ENCODE measurements around the gene AK9.

AK9 gene

DNA sequence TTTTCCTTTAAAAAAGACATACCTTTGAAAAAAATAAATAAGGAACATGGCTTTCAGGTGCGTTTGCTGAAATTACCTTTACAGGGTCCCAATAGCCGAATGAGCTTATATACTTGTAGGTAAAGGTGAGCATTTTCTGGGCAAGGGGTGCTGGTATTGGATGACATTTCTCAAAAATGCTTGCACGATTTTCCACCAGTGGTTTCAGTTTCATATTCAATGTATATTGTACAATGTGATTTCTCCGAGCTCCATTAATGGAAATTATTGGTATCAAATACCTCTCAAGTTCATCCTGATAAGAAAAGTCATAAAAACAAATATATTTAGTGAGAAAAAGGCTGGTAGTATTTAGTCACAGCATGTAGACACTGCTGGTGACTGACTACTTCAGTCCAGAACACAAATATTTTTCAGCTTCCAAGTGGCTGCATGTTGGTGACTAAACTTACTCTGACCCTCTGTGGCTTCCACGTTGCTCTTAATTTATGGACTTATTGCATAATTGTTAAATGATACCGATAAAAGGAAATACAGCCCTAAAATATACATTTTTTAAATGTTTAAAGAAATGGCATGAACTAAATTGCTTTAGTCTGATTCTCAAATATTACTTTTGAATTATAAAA is 175.1 kb downstream of the AK9 start:
- H3K4me3 ChIP-seq (ENCODE audit: low read depth, low read length) = no peak overlapping the region

DNA sequence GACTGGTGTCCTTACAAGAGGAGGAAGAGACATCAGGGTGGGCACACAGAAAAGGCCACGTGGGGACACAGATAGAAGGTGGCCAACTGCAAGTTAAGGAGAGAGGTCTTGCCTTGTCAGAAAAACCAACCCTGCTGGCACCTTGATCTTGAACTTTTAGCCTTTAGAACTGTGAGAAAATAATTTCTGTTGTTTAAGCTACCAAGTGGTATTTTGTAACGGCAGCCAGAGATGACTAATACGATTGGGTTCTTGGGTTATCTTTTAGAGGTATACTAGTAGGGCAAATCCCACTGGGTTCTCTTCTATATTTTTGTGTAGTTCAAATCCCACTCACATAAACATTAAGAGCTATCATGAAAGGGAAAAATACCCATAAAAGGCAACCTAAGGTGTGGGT is 176.1 kb downstream of the AK9 start:
- no peak overlapping the region for H3K4me3 ChIP-seq (ENCODE audit: low read depth, low read length)

DNA sequence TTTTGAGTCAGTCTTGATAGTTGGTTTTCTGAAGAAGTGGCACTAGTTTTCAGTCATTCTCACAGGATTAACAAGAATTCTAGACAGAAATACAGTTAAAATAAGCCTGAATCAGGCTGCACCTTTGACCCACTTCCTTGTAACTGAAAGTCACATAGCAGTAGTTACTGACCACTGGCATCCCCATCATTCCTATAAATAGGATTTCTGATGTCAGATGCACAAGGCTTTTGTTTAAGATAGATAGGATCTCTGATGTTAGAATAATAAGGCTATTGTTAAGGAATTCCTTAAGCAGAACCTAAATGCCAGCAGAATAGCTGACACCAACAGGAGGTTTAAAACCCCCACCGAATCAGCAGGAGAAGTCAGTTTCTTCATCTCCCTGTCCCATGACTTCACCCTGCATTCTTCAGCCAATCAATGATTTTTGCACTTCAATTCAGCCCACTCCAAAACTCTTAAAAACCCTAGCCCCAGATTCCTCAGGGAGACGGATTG is 177.4 kb downstream of the AK9 start:
- H3K4me3 ChIP-seq (ENCODE audit: low read depth, low read length) = no peak overlapping the region

DNA sequence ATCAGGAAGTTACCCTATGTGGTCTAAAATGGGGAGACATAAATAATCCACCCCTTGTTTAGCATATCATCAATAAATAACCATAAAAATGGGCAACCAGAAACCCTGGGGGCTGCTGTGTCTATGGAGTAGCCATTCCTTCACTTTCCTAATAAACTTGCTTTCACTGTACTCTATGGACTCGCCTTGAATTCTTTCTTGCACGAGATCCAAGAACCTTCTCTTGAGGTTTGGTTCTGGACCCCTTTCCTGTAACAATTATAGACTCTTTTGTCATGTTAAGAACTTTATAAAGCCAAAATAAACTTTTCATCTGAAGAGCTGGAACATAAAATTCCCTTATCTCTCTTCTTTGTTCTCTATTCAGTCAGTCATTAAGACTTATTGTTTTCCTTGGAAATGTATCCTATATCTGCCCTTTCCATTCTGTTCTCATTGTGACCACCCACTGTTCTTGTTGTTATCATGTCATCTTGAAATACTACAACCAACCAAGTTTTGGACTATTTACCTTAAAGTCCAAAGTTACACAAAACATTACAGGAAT is 178.7 kb downstream of the AK9 start:
- no peak overlapping the region for H3K4me3 ChIP-seq (ENCODE audit: low read depth, low read length)

DNA sequence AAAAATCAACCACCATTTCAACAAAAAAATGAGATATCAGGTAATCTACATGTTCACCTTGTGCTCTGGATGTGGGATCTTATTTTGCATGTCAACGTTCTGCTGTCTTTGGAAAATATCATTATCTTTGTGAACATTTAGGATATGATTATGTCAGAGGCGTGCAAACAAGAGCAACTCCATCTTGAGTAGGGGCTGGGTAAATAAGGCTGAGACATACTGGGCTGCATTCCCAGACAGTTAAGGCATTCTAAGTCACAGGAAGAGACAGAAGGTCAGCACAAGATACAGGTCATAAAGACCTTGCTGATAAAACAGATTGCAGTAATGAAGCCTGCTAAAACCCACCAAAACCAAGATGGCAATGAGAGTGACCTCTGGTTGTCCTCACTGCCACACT is 179.2 kb downstream of the AK9 start:
- no peak overlapping the region for H3K4me3 ChIP-seq (ENCODE audit: low read depth, low read length)

DNA sequence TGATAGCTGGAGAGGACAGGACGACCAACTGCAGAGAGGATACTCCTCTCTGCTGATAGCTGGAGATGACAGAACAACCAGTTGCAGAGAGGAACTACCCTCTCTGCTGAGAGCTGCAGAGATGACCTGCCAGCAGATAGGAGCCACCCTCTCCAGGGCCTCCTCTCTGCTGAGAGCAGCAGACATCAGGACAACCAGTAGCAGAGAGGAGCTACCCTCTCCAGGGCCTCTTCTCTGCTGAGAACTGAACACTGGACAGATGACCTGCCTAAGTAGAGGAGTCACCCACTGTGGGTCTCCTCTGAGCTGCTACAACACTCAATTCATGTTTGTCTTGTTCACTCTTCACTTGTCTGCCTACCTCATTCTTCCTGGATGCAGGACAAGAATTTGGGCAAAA is 180.6 kb downstream of the AK9 start:
- no peak overlapping the region for H3K4me3 ChIP-seq (ENCODE audit: low read depth, low read length)

DNA sequence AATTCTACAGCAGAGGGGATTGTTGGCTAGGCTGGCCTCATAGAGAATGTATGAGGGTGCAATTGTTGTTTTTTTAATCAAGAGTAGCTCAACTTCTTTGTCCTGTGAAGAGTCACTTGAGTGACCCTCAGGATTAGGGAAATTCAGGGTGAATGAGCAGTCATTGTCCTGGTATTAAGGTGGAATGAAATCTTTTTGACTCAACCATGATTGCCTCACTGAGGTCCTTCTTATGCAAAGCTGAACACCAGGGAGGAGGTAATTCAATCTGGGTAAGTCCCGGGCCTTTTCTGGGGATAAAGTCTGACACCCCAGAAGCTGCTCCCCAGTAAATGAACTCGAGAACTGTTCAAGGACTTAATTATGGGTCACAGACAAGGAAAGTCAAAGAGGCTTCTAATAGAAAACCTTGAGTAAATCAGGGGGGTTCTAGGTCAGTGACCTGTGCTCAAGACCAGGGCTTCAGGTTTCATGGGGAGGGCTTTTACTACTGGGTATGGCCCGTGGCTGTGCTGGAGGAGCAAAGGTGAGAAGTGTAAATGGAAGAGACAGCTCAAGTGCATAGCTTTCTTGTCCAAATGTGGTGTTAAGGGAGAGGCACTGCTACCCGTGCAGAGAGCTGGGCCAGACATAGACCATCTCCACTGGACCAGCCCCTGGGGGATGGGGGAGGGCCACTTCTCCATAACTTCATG is 182.7 kb downstream of the AK9 start:
- no peak overlapping the region for H3K4me3 ChIP-seq (ENCODE audit: low read depth, low read length)

DNA sequence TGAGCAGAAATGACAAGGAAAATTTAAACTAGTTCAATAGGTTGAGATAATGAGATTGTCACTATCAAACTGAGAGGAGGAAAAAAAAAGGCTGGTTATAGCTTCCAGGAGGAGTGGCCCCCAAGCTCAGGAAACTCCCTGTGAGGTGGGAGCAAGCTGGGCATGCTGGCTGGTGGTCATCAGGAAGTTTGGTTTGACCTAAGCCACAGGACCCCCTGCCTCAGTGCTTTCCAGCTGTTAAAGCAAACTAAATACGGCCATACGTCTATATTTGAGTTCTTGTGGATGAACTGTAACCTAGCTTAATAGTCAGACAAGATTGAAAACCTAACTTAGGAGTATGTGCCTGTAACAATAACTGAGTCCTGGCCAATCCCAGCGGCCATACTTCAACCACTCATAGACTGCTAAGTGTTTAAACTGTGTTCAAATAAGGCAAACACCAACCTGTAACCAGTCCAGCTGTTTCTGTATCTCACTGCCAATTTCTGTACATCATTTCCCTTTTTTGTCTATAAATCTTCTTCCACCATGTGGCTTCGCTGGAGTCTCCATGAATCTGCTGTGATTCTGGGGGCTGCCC is 183.4 kb downstream of the AK9 start:
- no peak overlapping the region for H3K4me3 ChIP-seq (ENCODE audit: low read depth, low read length)

DNA sequence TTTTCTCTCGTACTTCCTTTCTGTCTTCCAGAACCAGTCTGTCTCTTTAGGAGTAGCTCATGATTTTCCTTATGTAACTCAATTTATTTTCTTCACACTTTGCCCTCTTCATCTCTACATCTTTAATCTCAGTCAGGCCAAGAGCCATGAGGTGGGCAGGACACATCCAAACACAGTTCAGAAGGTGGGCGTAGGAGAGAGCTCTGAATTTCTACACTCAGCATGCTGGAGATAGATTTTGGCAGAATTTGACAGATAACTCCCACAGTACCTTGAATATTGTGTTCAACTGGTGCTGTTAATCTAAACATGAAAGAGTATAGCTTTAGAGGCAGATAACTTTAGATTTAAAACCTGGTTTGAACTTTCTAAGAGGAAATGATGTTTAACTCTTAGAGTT is 184.2 kb downstream of the AK9 start:
- H3K4me3 ChIP-seq (ENCODE audit: low read depth, low read length) = no peak overlapping the region

DNA sequence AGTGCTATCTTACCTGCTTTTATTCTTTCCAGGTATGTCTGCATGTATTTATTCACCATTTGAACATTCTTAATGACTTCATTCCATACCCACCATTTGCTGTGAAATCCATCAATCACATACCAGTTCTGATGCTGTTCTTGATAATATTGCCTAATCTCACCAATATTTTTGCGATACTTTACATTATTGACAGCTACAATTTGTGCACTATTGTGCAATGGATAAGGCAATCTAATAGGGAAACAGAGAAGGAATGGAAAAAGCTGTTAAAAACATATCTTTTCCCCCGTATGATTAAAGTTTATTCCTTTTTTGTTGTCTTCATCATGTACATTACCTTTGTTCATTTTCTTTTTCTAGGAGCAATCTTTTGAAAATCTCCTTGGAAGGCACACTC is 184.7 kb downstream of the AK9 start:
- H3K4me3 ChIP-seq (ENCODE audit: low read depth, low read length) = no peak overlapping the region

DNA sequence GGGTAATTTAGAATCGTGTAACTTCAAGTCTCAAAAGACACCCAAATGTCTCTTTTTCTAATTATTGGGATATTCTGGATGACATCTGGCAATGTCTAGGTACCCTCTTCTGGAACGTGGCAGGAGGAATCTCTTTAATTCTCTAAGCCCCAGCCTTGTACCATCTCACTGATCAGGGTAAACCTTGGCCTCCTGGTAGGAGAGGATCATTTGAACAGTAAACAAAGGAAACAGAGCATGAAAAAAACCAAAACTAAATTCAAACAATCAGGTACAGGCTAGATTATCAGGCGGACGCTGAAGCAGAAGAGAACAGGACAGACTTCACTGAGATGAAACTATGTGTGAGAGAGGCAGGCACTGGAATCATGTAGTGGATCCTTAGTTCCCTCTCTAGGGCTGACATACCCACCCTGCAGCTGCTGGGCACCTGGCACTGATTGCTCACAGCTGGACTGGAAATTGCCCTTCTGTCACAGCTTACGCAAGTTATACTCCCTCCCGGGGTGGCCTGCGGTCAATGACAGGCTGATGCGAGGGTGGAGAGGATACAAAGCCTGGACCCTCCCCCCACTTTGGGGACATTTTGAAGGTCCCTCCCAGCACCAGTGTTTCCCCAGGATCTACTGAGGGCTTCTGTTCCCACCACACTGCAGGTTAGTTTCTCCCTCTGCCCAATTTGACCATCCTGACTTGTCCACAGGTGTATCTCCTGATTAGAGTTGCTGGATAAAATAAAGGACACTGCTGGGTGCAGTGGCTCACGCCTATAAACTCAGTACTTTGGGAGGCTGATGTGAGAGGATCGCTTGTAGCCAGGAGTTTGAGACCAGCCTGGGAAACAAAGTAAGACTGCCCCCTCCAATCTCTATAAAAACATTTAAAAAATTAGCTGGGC is 187.4 kb downstream of the AK9 start:
- no peak overlapping the region for H3K4me3 ChIP-seq (ENCODE audit: low read depth, low read length)

DNA sequence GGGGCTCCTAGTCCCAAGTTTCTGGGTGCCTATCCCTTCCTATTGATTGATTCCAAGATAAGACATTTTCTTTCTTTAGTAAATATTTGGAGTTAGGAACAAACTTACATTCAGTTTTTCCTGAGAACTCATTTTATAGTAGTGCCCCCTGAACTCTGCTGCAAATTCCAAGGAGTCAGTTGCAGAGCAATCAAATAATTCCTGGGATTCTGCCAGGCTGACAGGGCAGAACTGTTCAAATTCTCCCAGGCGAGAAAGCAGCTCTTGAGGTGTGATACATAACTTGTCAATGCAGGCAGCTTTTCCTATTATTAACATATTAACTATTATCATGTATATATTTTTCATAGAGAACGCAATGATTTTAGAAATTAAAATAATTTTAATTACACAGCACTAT is 192.1 kb downstream of the AK9 start:
- H3K4me3 ChIP-seq (ENCODE audit: low read depth, low read length) = no peak overlapping the region

DNA sequence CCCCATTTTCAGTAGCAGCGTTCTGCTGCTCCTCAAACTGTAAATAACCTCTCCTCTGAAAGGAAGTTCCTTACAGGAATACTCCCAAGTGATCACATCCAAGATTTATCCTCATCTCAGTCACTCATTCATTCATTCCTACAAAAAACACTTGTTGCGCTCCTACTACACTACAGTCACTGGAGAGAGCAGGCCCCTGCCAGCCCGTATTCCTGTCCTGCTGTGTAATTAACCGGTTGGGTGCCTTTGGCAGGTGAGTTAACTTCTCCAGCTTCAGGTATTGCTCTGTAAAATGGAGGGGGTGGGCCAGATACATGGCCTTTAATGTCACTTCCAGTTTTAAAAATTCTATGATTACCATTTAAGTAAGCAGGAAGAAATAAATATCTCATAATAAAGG is 192.9 kb downstream of the AK9 start:
- no peak overlapping the region for H3K4me3 ChIP-seq (ENCODE audit: low read depth, low read length)

DNA sequence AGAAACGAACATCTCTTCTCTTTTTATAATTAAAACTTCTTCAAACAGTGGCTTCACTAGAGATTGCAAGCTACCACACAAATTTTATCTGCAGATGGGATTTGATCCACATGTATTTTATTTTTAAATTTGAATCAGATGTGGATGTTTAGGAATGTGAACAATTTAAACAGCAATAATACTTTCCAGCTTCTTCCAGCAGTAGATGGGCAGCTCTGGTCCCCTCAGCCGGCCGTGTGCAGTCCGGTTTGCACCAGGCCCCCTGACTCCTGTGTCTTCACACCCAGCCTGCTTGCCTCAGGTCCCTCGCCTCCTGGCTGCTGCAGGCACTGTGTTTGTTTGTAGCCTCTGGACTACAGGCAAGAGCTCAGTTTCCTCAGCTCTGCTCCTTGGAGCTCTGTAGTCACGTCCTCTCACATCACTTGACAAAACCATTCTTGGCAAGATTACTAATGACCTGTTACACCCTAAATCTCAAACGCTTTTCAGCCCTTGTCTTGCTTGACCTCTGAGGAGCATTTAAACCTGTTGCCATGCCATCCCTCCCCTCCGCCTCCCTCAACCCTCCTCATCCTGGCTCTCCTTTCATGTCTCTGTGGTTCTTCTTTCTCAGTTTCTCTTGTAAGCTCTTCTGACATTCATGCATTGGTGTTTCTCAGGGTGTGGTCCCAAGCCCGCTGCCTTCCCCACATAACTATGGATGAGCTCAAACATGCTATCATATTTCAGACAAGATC is 194.8 kb downstream of the AK9 start:
- no peak overlapping the region for H3K4me3 ChIP-seq (ENCODE audit: low read depth, low read length)

DNA sequence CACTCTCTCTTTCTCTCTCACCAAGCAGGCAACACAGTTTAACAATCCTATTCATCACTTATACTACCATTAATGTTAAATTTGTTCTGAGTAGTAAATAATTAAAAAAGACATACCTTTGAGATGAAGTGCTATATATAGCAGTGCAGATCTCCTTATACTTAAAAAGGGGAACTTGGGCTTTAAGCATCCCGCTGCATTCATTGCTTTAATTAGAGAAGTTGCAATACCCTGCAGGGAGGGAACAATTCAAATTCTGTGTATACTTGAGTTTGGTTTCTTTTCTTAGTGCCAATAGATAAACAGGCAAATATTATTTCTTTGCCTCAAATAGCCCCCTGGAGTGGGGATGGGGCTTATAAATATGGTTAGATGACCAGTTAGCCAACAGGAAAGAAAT is 197.1 kb downstream of the AK9 start:
- H3K4me3 ChIP-seq (ENCODE audit: low read depth, low read length) = no peak overlapping the region

DNA sequence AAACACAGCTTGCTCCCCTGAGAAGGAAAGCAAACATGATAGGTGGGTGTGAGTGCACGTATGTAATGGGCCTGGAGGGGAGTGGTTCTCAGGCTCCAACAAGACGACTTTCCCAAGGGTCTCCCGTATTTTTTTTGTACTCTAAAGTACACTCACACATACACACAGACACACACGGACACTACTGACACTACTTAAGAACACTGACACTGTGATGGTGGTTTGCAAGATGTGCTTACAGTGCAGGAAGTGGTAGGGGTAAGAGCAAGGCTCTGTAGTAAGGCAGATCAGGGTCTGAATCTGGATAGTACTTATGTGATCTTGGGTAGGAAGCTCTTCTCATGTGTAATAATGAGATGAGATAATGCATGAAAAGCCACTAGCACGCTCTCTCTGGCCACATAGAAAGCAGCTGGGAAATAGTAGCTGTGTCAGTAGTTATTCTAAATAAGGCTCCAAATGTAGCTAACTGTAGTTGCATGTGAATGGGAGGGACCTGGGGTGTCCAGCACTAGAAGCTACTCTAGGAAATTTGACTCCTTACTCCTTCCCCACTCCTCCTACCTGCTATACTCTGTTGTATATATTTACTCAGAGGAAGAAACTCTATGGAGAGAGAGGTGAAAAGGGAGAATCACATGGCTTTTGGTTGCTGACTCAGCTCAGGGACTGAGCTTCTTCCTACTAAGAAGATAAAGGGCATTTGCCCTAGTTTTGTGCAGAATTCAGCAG is 199.6 kb downstream of the AK9 start:
- no peak overlapping the region for H3K4me3 ChIP-seq (ENCODE audit: low read depth, low read length)

DNA sequence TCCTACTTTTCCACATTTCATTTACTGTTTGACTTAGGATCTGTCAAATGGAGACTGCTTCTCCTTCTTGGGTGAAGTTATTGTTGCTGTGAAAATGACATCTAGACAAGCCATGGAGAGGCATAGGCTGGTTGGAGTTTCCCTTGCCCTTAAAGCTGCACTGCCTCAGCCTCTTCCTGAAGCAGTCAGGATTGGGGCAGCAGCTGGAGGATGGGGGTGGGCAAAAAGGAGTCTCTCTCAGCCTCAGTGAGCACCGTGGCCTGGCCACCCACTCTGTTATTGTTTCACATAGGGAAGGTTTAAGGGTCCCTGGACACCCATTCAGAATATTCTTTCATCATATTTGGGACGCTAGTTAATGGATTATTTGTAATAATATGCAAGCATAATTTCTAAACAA is 200.3 kb downstream of the AK9 start:
- H3K4me3 ChIP-seq (ENCODE audit: low read depth, low read length) = no peak overlapping the region

DNA sequence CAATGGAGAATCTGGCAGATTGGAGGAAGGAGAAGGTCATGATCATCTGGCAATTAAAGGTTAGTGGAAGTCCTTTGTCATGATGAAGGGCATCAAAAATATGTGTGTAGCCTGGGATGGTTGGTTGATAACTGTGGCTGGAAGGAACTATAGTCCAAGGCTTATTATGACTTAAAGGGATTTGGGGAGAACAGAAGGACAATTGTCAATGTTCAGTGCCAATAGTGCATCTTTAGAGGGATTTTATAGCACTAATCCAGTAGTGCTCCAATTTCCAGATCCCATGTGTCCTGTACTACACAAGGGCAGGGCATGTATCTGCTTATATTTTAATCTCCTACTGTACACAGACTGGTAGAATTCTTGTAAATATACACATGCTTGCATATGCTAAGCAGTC is 203.0 kb downstream of the AK9 start:
- no peak overlapping the region for H3K4me3 ChIP-seq (ENCODE audit: low read depth, low read length)

DNA sequence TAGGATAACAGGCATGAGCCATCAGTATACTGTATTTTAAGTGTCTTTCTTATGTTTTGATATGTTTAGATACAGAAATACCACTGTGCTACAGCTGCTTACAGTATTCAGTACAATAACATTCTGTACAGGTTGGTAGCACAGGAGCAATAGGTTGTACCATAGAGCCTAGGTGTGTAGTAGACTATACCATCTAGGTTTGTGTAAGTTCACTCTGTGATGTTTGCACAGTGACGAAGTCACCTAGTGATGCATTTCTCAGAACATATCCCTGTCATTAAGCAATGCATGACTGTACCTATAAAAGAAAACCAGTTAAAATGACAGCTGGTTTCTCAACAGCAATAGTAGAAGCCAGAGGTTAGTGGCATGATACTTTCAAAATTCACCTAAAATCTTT is 204.9 kb downstream of the AK9 start:
- no peak overlapping the region for H3K4me3 ChIP-seq (ENCODE audit: low read depth, low read length)
